HepG2 (cell line): Measurements from ENCODE around the gene CXCR4.

Experiments used
- AKAP8 ChIP-seq: sonication (generic); formaldehyde crosslinking; IDR thresholded peaks from 2 replicates; pipeline ENCODE4 v1.5.1; 2020; ENCODE audit warnings: mild to moderate bottlenecking, missing genetic modification reagents
- CTCF ChIP-seq: sonication (generic); formaldehyde crosslinking; IDR thresholded peaks from 2 replicates; pipeline ENCODE4 v1.5.0; 2020; ENCODE audit warnings: mild to moderate bottlenecking, missing genetic modification reagents, moderate library complexity
- GABPB1 ChIP-seq: IDR thresholded peaks from 2 replicates; pipeline ENCODE4 v1.6.1; 2016; ENCODE audit warnings: mild to moderate bottlenecking, missing genetic modification reagents, moderate library complexity, missing compliant biosample characterization
- JUND ChIP-seq: sonication (generic); formaldehyde crosslinking; IDR thresholded peaks from 2 replicates; pipeline ENCODE4 v1.8.0; 2022; ENCODE audit warnings: mild to moderate bottlenecking, missing genetic modification reagents
- PBX3 ChIP-seq: sonication (generic); formaldehyde crosslinking; IDR thresholded peaks from 2 replicates; pipeline ENCODE4 v1.8.1; 2023; ENCODE audit warnings: missing genetic modification reagents, inconsistent platforms, borderline replicate concordance
- POLR2A ChIP-seq, 2 experiments: IDR thresholded peaks; 2 replicates each; pipeline ENCODE4 v1.6.1; 2011; ENCODE audit warnings: low read depth in 2 of 2, low read length in 2 of 2, mild to moderate bottlenecking in 1 of 2, moderate library complexity in 1 of 2; ENCODE audit not compliant: insufficient read depth in 1 of 2
- SIN3A ChIP-seq: IDR thresholded peaks from 2 replicates; pipeline ENCODE4 v1.6.1; 2011; ENCODE audit warnings: low read depth, mild to moderate bottlenecking, control low read depth, low read length, borderline replicate concordance
- TCF7 ChIP-seq: sonication (generic); IDR thresholded peaks from 2 replicates; pipeline ENCODE4 v1.6.1; 2016; ENCODE audit warnings: antibody characterized with exemption, low read depth
- ZNF274 ChIP-seq: sonication (generic); formaldehyde crosslinking; IDR thresholded peaks from 2 replicates; pipeline ENCODE4 v1.5.1; 2020; ENCODE audit warnings: mild to moderate bottlenecking, missing genetic modification reagents
- ZNF343 ChIP-seq: sonication (generic); formaldehyde crosslinking; IDR thresholded peaks from 2 replicates; pipeline ENCODE4 v1.4.0; 2020; ENCODE audit warnings: mild to moderate bottlenecking, missing genetic modification reagents
- ZNF704 ChIP-seq: sonication (generic); formaldehyde crosslinking; IDR thresholded peaks from 2 replicates; pipeline ENCODE4 v1.8.1; 2023; ENCODE audit warnings: mild to moderate bottlenecking, inconsistent platforms, moderate library complexity, missing genetic modification reagents, borderline replicate concordance
- ZNF713 ChIP-seq: sonication (generic); formaldehyde crosslinking; IDR thresholded peaks from 2 replicates; pipeline ENCODE4 v1.4.0; 2020; ENCODE audit warnings: mild to moderate bottlenecking, missing genetic modification reagents
- TF ChIP-seq, protein P1 (sequence below): sonication (generic); formaldehyde crosslinking; IDR thresholded peaks from 2 replicates; pipeline ENCODE4 v1.4.0; 2020; ENCODE audit warnings: missing genetic modification reagents

DNA sequence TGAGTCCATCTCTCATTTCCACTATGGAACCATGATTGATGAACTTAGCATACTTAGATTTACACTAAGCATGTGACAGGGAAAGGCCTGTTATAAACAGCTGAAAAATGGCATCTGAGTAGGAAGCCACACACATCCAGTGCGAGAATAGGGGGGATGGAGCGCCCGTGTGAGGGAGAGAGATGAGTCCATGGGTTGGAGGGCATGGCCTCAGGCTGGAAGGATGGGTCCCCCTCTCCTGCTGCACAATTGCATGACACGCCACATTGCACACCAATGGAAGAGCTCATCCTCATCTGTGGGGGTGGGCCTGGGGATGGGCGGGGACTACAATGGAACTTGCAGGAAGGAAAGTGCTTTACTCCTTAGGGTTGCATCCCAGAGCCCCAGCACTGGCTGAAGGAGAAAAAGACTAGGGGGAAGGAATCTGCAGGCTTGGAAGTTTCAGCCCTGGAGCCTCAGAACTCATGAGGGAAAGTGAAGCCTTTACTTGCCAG lies 46.4 kb upstream of the CXCR4 start:
- TF ChIP-seq TCF7 (no peak), AKAP8 (CRISPR knock-in tag) (no peak), ZNF713 (CRISPR knock-in tag) (no peak), PBX3 (CRISPR knock-in tag) (no peak), GABPB1 (no peak), JUND (CRISPR knock-in tag) (no peak), ZNF704 (CRISPR knock-in tag) (no peak), SIN3A (no peak), ZNF274 (CRISPR knock-in tag) (no peak), CTCF (CRISPR knock-in tag) (no peak), ZNF343 (CRISPR knock-in tag) (no peak), POLR2A (IDR thresholded peaks at IDR 0.05; ENCODE audit: insufficient read depth in 1 of 2, low read depth in 2 of 2, low read length in 2 of 2) (no peak)
- TF ChIP-seq, protein P1, sequence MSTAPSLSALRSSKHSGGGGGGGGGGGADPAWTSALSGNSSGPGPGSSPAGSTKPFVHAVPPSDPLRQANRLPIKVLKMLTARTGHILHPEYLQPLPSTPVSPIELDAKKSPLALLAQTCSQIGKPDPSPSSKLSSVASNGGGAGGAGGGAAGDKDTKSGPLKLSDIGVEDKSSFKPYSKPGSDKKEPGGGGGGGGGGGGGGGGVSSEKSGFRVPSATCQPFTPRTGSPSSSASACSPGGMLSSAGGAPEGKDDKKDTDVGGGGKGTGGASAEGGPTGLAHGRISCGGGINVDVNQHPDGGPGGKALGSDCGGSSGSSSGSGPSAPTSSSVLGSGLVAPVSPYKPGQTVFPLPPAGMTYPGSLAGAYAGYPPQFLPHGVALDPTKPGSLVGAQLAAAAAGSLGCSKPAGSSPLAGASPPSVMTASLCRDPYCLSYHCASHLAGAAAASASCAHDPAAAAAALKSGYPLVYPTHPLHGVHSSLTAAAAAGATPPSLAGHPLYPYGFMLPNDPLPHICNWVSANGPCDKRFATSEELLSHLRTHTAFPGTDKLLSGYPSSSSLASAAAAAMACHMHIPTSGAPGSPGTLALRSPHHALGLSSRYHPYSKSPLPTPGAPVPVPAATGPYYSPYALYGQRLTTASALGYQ: no peak
